Liver (tissue), 9 donors: ENCODE measurements around the gene AQP6. TPM values are rescaled to one million over a fixed set of nuclear protein-coding genes. Genes with fewer than 3 reads are reported as not detected.

ENCODE experiments used
- DNase-seq: peaks from one replicate; pipeline ENCODE4 v3.0.0-alpha.2; 2017; ENCODE audit warnings: low spot score
- H3K27ac ChIP-seq, 2 donors: one replicate each; pipeline ENCODE4 v1.7.0; 2013; ENCODE audit warnings: inconsistent platforms in 2 of 2, low read length in 2 of 2, control low read depth in 1 of 2, low read depth in 1 of 2, mild to moderate bottlenecking in 1 of 2
- H3K27me3 ChIP-seq, 4 donors: one replicate each; pipeline versions ENCODE4 v1.6.1 to v1.7.0; 2013; ENCODE audit warnings: low read length in 3 of 4, inconsistent platforms in 1 of 4, mild to moderate bottlenecking in 1 of 4, moderate library complexity in 1 of 4; ENCODE audit not compliant: control insufficient read depth in 4 of 4, insufficient read depth in 4 of 4
- H3K36me3 ChIP-seq, 4 donors: one replicate each; pipeline versions ENCODE4 v1.6.1 to v1.7.0; 2013; ENCODE audit warnings: low read length in 3 of 4, mild to moderate bottlenecking in 3 of 4, low read depth in 1 of 4, moderate library complexity in 1 of 4; ENCODE audit not compliant: control insufficient read depth in 4 of 4, insufficient read depth in 3 of 4
- H3K4me1 ChIP-seq, 4 donors: one replicate each; pipeline versions ENCODE4 v1.6.1 to v1.7.0; 2013; ENCODE audit warnings: low read length in 3 of 4, mild to moderate bottlenecking in 3 of 4, moderate library complexity in 1 of 4; ENCODE audit not compliant: control insufficient read depth in 4 of 4, insufficient read depth in 4 of 4
- H3K4me3 ChIP-seq, 3 donors: one replicate each; pipeline versions ENCODE4 v1.6.1 to v1.7.0; 2013; ENCODE audit warnings: low read length in 3 of 3, control low read depth in 1 of 3, low read depth in 1 of 3, mild to moderate bottlenecking in 1 of 3
- H3K9ac ChIP-seq, 2 donors: one replicate each; pipeline ENCODE4 v1.7.0; 2013; ENCODE audit warnings: low read length in 2 of 2, mild to moderate bottlenecking in 2 of 2, moderate library complexity in 2 of 2, control low read depth in 1 of 2, low read depth in 1 of 2
- H3K9me3 ChIP-seq, 4 donors: one replicate each; pipeline versions ENCODE4 v1.6.1 to v1.7.0; 2013; ENCODE audit warnings: low read length in 3 of 4; ENCODE audit not compliant: control insufficient read depth in 4 of 4
- EGR1 ChIP-seq, 2 donors: IDR thresholded peaks; 2 replicates each; pipeline ENCODE4 v1.6.1; 2016 to 2018; ENCODE audit warnings: antibody characterized with exemption in 2 of 2, low read depth in 2 of 2
- FOXA1 ChIP-seq: IDR thresholded peaks from 2 replicates; pipeline ENCODE4 v1.6.1; 2016; ENCODE audit warnings: antibody characterized with exemption
- FOXA2 ChIP-seq: IDR thresholded peaks from 2 replicates; pipeline ENCODE4 v1.6.1; 2016; ENCODE audit warnings: antibody characterized with exemption
- GABPA ChIP-seq, 2 donors: IDR thresholded peaks in 1 of 2; conservative IDR thresholded peaks in 1 of 2; 2 replicates each; pipeline ENCODE4 v1.6.1; 2016; ENCODE audit warnings: antibody characterized with exemption in 2 of 2, mild to moderate bottlenecking in 1 of 2, moderate library complexity in 1 of 2
- HNF4A ChIP-seq, 2 donors: conservative IDR thresholded peaks; 2 replicates each; pipeline ENCODE4 v1.6.1; 2016; ENCODE audit warnings: antibody characterized with exemption in 2 of 2, mild to moderate bottlenecking in 2 of 2
- HNF4G ChIP-seq: IDR thresholded peaks from 2 replicates; pipeline ENCODE4 v1.6.1; 2016; ENCODE audit warnings: antibody characterized with exemption
- JUND ChIP-seq, 2 donors: IDR thresholded peaks; 2 replicates each; pipeline ENCODE4 v1.6.1; 2016; ENCODE audit warnings: antibody characterized with exemption in 2 of 2
- NR2F2 ChIP-seq: IDR thresholded peaks from 2 replicates; pipeline ENCODE4 v1.6.1; 2016; ENCODE audit warnings: antibody characterized with exemption
- RAD21 ChIP-seq, 2 donors: IDR thresholded peaks; 2 replicates each; pipeline ENCODE4 v1.6.1; 2016; ENCODE audit warnings: antibody characterized with exemption in 2 of 2, mild to moderate bottlenecking in 2 of 2
- RXRA ChIP-seq, 2 donors: IDR thresholded peaks; 2 replicates each; pipeline ENCODE4 v1.6.1; 2017 to 2018; ENCODE audit warnings: antibody characterized with exemption in 2 of 2, mild to moderate bottlenecking in 1 of 2
- SP1 ChIP-seq: IDR thresholded peaks from 2 replicates; pipeline ENCODE4 v1.6.1; 2018; ENCODE audit warnings: antibody characterized with exemption, mild to moderate bottlenecking
- TAF1 ChIP-seq: conservative IDR thresholded peaks from 2 replicates; pipeline ENCODE4 v1.6.1; 2016; ENCODE audit warnings: antibody characterized with exemption, mild to moderate bottlenecking
- YY1 ChIP-seq: IDR thresholded peaks from 2 replicates; pipeline ENCODE4 v1.6.1; 2016; ENCODE audit warnings: antibody characterized with exemption, mild to moderate bottlenecking
- WGBS: extraction: QIAGEN DNeasy Blood & Tissue Kit; methylation state at CpG from one replicate; pipeline ENCODE4 v1.1.7; 2013; 5-methylcytosine and 5-hydroxymethylcytosine counted together
- polyA plus RNA-seq, 2 donors: library from polyadenylated mRNA; stranded (reverse) in 1 of 2; unstranded in 1 of 2; fragments of 200-250 nt in 1 of 2; fragments of >200 nt in 1 of 2; fragmentation: Nextera tagmentation in 1 of 2; extraction: Ambion mirVana in 1 of 2; gene quantifications; one replicate each; pipeline versions ENCODE4 v1.2.1 to v1.2.3, GENCODE V29; 2013 to 2015
- total RNA-seq, 2 donors: library from RNA; depleted of rRNA; stranded (reverse); fragments of >200 nt; gene quantifications; one replicate each; pipeline ENCODE4 v1.2.3, GENCODE V29; 2014
- TF ChIP-seq, protein P1 (sequence below): IDR thresholded peaks from 2 replicates; pipeline ENCODE4 v1.6.1; 2016; ENCODE audit warnings: antibody characterized with exemption
- TF ChIP-seq, protein P2 (sequence below): IDR thresholded peaks from 2 replicates; pipeline ENCODE4 v1.6.1; 2016; ENCODE audit warnings: antibody characterized with exemption
- TF ChIP-seq, protein P3 (sequence below): IDR thresholded peaks from 2 replicates; pipeline ENCODE4 v1.6.1; 2016; ENCODE audit warnings: antibody characterized with exemption, mild to moderate bottlenecking
- TF ChIP-seq, protein P4 (sequence below): IDR thresholded peaks from 2 replicates; pipeline ENCODE4 v1.6.1; 2016; ENCODE audit warnings: antibody characterized with exemption
- donor health status: healthy.
- donor health status: healthy.
- donor health status: healthy.
- donor health status: healthy.
- donor health status: healthy.

AQP6 gene
- total and polyA plus RNA-seq, 4 donors, result 0.05 to 0.11 TPM; not detected in 2

DNA sequence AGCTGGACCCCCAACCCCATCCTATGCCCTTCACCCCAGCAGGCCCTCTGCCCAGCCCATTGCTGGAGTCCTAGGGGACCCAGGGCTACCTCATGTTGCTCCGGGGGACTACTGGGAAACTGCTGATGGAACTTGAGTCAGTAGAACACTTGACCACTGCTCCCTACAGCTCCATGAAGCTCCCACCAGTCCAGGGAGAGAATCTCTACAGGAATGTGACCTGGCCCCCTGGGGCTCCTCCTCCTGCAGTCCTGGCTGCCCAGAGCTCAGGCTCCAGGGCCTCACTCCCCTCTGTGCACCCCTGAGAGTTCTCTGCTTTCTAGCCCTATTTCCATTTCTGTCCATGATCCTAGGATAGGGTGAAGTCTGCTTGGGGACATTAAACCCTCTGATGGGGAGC, 33.0 kb upstream of the AQP6 start:
- no peaks in the 10 kb centered on the region for H3K36me3 ChIP-seq
- 100% methylated on average over 1 of the region's 1 CpG for WGBS

DNA sequence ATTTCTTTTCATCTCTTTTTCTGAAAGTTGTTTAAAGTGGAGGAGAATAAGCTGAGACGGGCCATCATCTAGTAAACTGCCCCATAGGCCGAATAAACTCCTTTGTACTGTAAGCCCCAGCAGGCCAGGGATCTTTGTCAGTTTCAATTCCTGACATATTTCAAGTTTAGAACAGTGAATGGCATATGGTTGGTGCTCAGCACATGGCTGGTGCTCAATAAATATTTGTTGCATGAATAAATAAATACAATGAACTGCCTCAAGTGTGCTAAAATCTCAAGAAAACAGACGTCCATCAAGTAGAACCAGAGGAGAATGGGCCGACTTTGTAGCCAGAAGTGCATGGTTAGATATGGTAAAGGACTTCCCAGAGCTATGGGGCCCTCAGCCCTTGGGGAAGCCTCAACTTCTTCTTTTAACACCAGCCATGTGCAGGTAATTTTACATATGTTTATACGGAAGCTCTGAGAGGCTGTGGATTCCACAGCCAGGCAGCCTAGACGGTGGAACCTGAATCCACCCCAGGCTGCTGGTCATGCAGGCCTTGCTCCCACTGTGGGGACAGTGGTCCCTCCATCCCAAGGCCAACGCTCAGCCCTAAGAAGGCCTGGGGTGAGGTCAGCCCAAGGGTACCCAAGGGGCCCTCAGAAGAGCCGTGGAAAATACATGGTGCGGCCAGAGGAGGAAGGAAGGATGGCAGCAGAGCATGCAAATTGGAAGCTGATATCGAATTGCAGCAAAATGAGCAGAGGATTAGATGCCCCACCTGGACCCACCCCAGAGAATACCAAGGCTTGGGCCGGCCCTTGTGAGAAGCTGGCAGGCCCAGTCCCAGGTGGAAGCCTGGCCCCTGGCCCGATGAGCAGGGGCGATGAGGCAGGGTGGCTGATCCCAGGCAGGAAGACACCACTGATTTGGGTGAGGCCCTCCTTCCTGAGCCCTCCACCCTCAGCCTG, 30.9 kb upstream of the AQP6 start:
- Histone ChIP-seq H3K9me3 (no peaks in the 10 kb centered on the region), H3K36me3 (no peaks in the 10 kb centered on the region), H3K4me3 (no peak overlapping the region), H3K27ac (no peak overlapping the region), H3K4me1 (peaks cover 0 to 3% (median 0%) of the 10 kb centered on the region in 4 donors), H3K27me3 (no peaks in the 10 kb centered on the region), H3K9ac (no peak overlapping the region)
- DNase-seq, result no peak
- TF ChIP-seq TAF1 (no peak), NR2F2 (no peak), YY1 (no peak)
- TF ChIP-seq, protein P1, sequence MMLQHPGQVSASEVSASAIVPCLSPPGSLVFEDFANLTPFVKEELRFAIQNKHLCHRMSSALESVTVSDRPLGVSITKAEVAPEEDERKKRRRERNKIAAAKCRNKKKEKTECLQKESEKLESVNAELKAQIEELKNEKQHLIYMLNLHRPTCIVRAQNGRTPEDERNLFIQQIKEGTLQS, result no peak
- WGBS, result 90% methylated on average over 13 of the region's 13 CpGs

More for the DNA sequence above, 33.0 kb upstream of the AQP6 start:
- Histone ChIP-seq H3K9me3 (no peaks in the 10 kb centered on the region), H3K27me3 (no peaks in the 10 kb centered on the region), H3K9ac (no peak overlapping the region), H3K4me1 (no peaks in the 10 kb centered on the region), H3K4me3 (no peak overlapping the region), H3K27ac (no peak overlapping the region)
- DNase-seq, result no peak
- TF ChIP-seq RAD21 (IDR thresholded peaks at IDR 0.05) (no peak), GABPA (IDR thresholded peaks at IDR 0.05 in 1 of 2, conservative IDR thresholded peaks at IDR 0.05 in 1 of 2) (no peak), FOXA1 (no peak), SP1 (no peak), HNF4A (conservative IDR thresholded peaks at IDR 0.05) (no peak), TAF1 (no peak), RXRA (IDR thresholded peaks at IDR 0.05) (no peak), EGR1 (IDR thresholded peaks at IDR 0.05; ENCODE audit: low read depth in 2 of 2) (no peak), FOXA2 (no peak), NR2F2 (no peak), YY1 (no peak), HNF4G (no peak), JUND (IDR thresholded peaks at IDR 0.05) (no peak)
- TF ChIP-seq, protein P2, sequence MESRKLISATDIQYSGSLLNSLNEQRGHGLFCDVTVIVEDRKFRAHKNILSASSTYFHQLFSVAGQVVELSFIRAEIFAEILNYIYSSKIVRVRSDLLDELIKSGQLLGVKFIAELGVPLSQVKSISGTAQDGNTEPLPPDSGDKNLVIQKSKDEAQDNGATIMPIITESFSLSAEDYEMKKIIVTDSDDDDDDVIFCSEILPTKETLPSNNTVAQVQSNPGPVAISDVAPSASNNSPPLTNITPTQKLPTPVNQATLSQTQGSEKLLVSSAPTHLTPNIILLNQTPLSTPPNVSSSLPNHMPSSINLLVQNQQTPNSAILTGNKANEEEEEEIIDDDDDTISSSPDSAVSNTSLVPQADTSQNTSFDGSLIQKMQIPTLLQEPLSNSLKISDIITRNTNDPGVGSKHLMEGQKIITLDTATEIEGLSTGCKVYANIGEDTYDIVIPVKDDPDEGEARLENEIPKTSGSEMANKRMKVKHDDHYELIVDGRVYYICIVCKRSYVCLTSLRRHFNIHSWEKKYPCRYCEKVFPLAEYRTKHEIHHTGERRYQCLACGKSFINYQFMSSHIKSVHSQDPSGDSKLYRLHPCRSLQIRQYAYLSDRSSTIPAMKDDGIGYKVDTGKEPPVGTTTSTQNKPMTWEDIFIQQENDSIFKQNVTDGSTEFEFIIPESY, result no peak
- TF ChIP-seq, protein P1, result no peak
- TF ChIP-seq, protein P3, sequence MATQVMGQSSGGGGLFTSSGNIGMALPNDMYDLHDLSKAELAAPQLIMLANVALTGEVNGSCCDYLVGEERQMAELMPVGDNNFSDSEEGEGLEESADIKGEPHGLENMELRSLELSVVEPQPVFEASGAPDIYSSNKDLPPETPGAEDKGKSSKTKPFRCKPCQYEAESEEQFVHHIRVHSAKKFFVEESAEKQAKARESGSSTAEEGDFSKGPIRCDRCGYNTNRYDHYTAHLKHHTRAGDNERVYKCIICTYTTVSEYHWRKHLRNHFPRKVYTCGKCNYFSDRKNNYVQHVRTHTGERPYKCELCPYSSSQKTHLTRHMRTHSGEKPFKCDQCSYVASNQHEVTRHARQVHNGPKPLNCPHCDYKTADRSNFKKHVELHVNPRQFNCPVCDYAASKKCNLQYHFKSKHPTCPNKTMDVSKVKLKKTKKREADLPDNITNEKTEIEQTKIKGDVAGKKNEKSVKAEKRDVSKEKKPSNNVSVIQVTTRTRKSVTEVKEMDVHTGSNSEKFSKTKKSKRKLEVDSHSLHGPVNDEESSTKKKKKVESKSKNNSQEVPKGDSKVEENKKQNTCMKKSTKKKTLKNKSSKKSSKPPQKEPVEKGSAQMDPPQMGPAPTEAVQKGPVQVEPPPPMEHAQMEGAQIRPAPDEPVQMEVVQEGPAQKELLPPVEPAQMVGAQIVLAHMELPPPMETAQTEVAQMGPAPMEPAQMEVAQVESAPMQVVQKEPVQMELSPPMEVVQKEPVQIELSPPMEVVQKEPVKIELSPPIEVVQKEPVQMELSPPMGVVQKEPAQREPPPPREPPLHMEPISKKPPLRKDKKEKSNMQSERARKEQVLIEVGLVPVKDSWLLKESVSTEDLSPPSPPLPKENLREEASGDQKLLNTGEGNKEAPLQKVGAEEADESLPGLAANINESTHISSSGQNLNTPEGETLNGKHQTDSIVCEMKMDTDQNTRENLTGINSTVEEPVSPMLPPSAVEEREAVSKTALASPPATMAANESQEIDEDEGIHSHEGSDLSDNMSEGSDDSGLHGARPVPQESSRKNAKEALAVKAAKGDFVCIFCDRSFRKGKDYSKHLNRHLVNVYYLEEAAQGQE, result no peak
- TF ChIP-seq, protein P4, sequence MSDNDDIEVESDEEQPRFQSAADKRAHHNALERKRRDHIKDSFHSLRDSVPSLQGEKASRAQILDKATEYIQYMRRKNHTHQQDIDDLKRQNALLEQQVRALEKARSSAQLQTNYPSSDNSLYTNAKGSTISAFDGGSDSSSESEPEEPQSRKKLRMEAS, result no peak
